ENCODE data around the gene MAP3K7.

The MAP3K7 gene

GRCh38 chr6:90485635-90486277 lies 101.1 kb downstream of the MAP3K7 start:
- no peak for TF ChIP-seq CTCF (conservative IDR thresholded peaks at IDR 0.05; ENCODE audit: low read depth, low read length)
- no peak for DNase-seq (ENCODE audit: low read depth)

GRCh38 chr6:90484903-90485302 lies 102.0 kb downstream of the MAP3K7 start:
- no peak for DNase-seq (ENCODE audit: low read depth)
- TF ChIP-seq CTCF (conservative IDR thresholded peaks at IDR 0.05; ENCODE audit: low read depth, low read length), result no peak
- no peak overlapping the region for H3K4me3 ChIP-seq (ENCODE audit: low read length)

More at GRCh38 chr6:90485635-90486277, 101.1 kb downstream of the MAP3K7 start:
- no peak overlapping the region for H3K4me3 ChIP-seq (ENCODE audit: low read length)

- H3K4me3 ChIP-seq (ENCODE audit: low read length), result no peak overlapping the region
- DNase-seq (ENCODE audit: low read depth), result no peak
- TF ChIP-seq CTCF (conservative IDR thresholded peaks at IDR 0.05; ENCODE audit: low read depth, low read length), result no peak
Observed at GRCh38 chr6:90484385-90484784, 102.5 kb downstream of the MAP3K7 start.

- TF ChIP-seq CTCF (conservative IDR thresholded peaks at IDR 0.05; ENCODE audit: low read depth, low read length), result no peak
- no peak overlapping the region for H3K4me3 ChIP-seq (ENCODE audit: low read length)
- DNase-seq (ENCODE audit: low read depth), result no peak
Observed at GRCh38 chr6:90483956-90484355, 102.9 kb downstream of the MAP3K7 start.

- TF ChIP-seq CTCF (conservative IDR thresholded peaks at IDR 0.05; ENCODE audit: low read depth, low read length), result no peak
- DNase-seq (ENCODE audit: low read depth), result no peak
Observed at GRCh38 chr6:90483116-90483839, 103.6 kb downstream of the MAP3K7 start.

GRCh38 chr6:90480666-90481065 lies 106.2 kb downstream of the MAP3K7 start:
- no peak for TF ChIP-seq CTCF (conservative IDR thresholded peaks at IDR 0.05; ENCODE audit: low read depth, low read length)
- no peak overlapping the region for H3K4me3 ChIP-seq (ENCODE audit: low read length)
- DNase-seq (ENCODE audit: low read depth), result no peak

More at GRCh38 chr6:90483116-90483839, 103.6 kb downstream of the MAP3K7 start:
- no peak overlapping the region for H3K4me3 ChIP-seq (ENCODE audit: low read length)

- TF ChIP-seq CTCF (conservative IDR thresholded peaks at IDR 0.05; ENCODE audit: low read depth, low read length), result no peak
- no peak overlapping the region for H3K4me3 ChIP-seq (ENCODE audit: low read length)
- DNase-seq (ENCODE audit: low read depth), result no peak
Observed at GRCh38 chr6:90479603-90479926, 107.3 kb downstream of the MAP3K7 start.
